ENCODE measurements around the gene TSPAN32.

The TSPAN32 gene

DNA sequence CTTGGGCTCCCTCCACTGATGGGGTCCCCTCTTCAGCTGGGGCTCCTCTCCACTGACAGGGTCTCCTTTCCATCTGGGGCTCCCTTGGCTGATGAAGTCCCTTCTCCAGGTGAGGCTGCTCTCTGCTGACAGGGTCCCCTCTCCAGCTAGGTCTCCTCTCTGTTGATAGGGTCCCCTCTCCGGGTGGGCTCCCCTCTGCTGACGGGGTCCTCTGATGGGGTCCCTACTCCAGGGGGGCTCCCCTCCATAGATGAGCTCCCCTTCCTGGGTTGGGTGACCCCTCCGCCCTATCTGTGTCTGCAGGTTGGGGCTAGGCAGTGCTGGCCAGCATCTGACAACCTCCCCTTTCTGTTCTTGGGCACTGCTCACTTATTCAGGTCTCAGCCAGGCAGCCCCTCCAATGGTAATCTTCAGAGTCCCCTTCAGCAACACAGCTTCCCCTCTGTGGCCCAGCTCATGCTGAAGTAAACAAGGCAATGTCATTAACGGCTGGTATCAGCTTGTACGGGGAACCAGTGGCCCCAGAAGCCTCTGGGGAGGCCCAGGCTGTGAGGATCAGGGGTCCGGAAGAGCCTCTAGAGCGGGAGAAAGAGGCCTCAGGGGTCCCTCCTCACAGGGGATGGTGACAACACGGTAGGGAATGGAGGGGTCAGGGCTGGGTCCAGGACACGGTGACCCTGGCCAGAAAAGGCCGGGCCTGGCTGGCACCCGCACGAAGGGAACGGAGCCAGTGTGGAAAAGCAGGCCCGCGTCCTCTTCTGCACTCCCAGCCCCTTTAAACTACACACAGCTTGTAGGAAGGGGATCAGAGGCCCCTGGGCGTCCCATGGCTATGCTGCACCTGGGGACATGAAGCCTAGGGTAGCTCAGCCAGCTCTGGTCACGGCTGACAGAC lies 65.7 kb downstream of the TSPAN32 start:
- no peak for ATAC-seq

Measured in activated CD4-positive, CD25-positive, alpha-beta regulatory T cell treated with anti-CD3 and anti-CD28 coated beads, Interleukin-2, amount 50 U/mL, for 24 hours (primary cell).